B cell (primary cell): ENCODE results near the gene MDP1. TPM values are rescaled to one million over a fixed set of nuclear protein-coding genes. Genes with fewer than 3 reads are reported as not detected.

Experiments
- ATAC-seq: fragments of 200-7000 bp; cut with Tn5 transposase; one replicate; pipeline ENCODE4 v1.10.0; 2021; ENCODE audit warnings: low read depth, mild to moderate bottlenecking, moderate number of reproducible peaks, moderate library complexity
- CTCF ChIA-PET: fragments of 350-600 bp; sonication (Branson Sonifier 250); formaldehyde crosslinking; loops from one replicate; lab custom pipeline; 2021; ENCODE audit warnings: antibody characterized with exemption, inconsistent platforms; lab: Charles Lee
- POLR2A ChIA-PET: fragments of 350-600 bp; sonication (Branson Sonifier 250); formaldehyde crosslinking; loops from one replicate; lab custom pipeline; 2021; ENCODE audit warnings: antibody characterized with exemption; lab: Charles Lee
- DNase-seq: peaks from one replicate; pipeline ENCODE4 v3.0.0; 2013
- H2AFZ ChIP-seq: 2 replicates; pipeline ENCODE4 v1.6.1; 2012; ENCODE audit warnings: mild to moderate bottlenecking, low read depth, low read length; ENCODE audit not compliant: insufficient read depth, poor library complexity, severe bottlenecking
- H3K27ac ChIP-seq, 2 donors: 1 replicate in 1 of 2; 2 replicates in 1 of 2; pipeline ENCODE4 v1.5.1; 2012 to 2013; ENCODE audit warnings: low read length in 2 of 2, mild to moderate bottlenecking in 2 of 2, moderate library complexity in 1 of 2
- H3K27me3 ChIP-seq, 4 experiments: fragments of 200-600 bp in 1 of 4; sonication (generic) in 1 of 4; replicated peaks in 1 of 4; 1 replicate in 2 of 4; 2 replicates in 2 of 4; pipeline versions ENCODE4 v1.6.1 to v1.7.0; 2013 to 2016; ENCODE audit warnings: low read length in 3 of 4, mild to moderate bottlenecking in 2 of 4, mixed read lengths in 1 of 4, moderate library complexity in 1 of 4; ENCODE audit not compliant: insufficient read depth in 4 of 4, control insufficient read depth in 3 of 4; ENCODE audit errors: control extremely low read depth in 1 of 4
- H3K36me3 ChIP-seq, 2 experiments: replicated peaks in 1 of 2; 1 replicate in 1 of 2; 2 replicates in 1 of 2; pipeline versions ENCODE4 v1.6.1 to v1.7.1; 2013; ENCODE audit warnings: low read length in 1 of 2; ENCODE audit not compliant: insufficient read depth in 2 of 2, control insufficient read depth in 1 of 2; ENCODE audit errors: control extremely low read depth in 1 of 2, extremely low read depth in 1 of 2
- H3K4me1 ChIP-seq, 2 donors: fragments of 200-600 bp in 1 of 2; sonication (generic) in 1 of 2; 1 replicate in 1 of 2; 2 replicates in 1 of 2; pipeline versions ENCODE4 v1.5.1 to v1.6.1; 2013 to 2017; ENCODE audit warnings: low read length in 2 of 2; ENCODE audit not compliant: control insufficient read depth in 2 of 2, insufficient read depth in 2 of 2
- H3K4me2 ChIP-seq: replicated peaks from 2 replicates; pipeline ENCODE3; 2012; ENCODE audit warnings: mild to moderate bottlenecking, low read depth, low read length; ENCODE audit not compliant: poor library complexity, severe bottlenecking
- H3K4me3 ChIP-seq, 5 experiments: fragments of 200-600 bp in 1 of 5; sonication (generic) in 1 of 5; 1 replicate in 3 of 5; 2 replicates in 2 of 5; pipeline versions ENCODE4 v1.5.1 to v1.7.0; 2011 to 2016; ENCODE audit warnings: low read length in 4 of 5, mild to moderate bottlenecking in 4 of 5, low read depth in 2 of 5, control low read depth in 1 of 5, moderate library complexity in 1 of 5; ENCODE audit not compliant: insufficient read depth in 1 of 5; ENCODE audit errors: control extremely low read depth in 1 of 5, extremely low read depth in 1 of 5
- H3K79me2 ChIP-seq: fragments of 200-600 bp; sonication (generic); one replicate; pipeline ENCODE4 v1.6.0; 2016; ENCODE audit warnings: low read length; ENCODE audit not compliant: control insufficient read depth, insufficient read depth
- H3K9ac ChIP-seq: fragments of 200-600 bp; sonication (generic); 2 replicates; pipeline ENCODE4 v1.6.1; 2017; ENCODE audit warnings: mild to moderate bottlenecking, low read length, moderate library complexity
- H3K9me3 ChIP-seq, 3 donors: one replicate each; pipeline versions ENCODE4 v1.6.1 to v1.7.1; 2013; ENCODE audit warnings: low read length in 2 of 3; ENCODE audit not compliant: control insufficient read depth in 2 of 3, insufficient read depth in 1 of 3; ENCODE audit errors: control extremely low read depth in 1 of 3
- H4K20me1 ChIP-seq: 2 replicates; pipeline ENCODE4 v1.6.0; 2012; ENCODE audit warnings: mild to moderate bottlenecking, low read length; ENCODE audit not compliant: insufficient read depth, control insufficient read depth, poor library complexity, severe bottlenecking
- H3K27ac Mint-ChIP-seq: one replicate; pipeline ENCODE4 v1.8.0; 2021; ENCODE audit warnings: mixed read lengths
- H3K27me3 Mint-ChIP-seq: one replicate; pipeline ENCODE4 v1.8.0; 2021; ENCODE audit warnings: mixed read lengths
- H3K4me1 Mint-ChIP-seq: one replicate; pipeline ENCODE4 v1.8.0; 2021; ENCODE audit warnings: mixed read lengths
- H3K4me3 Mint-ChIP-seq: one replicate; pipeline ENCODE4 v1.8.0; 2021; ENCODE audit warnings: mixed read lengths
- H3K9me3 Mint-ChIP-seq: one replicate; pipeline ENCODE4 v1.8.0; 2022; ENCODE audit warnings: mixed read lengths; ENCODE audit not compliant: insufficient read depth
- CTCF ChIP-seq: fragments of 200-600 bp; IDR thresholded peaks from one replicate; pipeline ENCODE4 v1.8.0; 2022; ENCODE audit warnings: antibody characterized with exemption, mild to moderate bottlenecking
- EZH2 ChIP-seq: IDR thresholded peaks from 2 replicates; pipeline ENCODE4 v1.6.1; 2012; ENCODE audit warnings: borderline replicate concordance, low read depth, mild to moderate bottlenecking, moderate library complexity, low read length; ENCODE audit not compliant: insufficient read depth, poor library complexity, severe bottlenecking
- WGBS: methylation state at CpG from one replicate; pipeline ENCODE4 v1.1.5; 2013; ENCODE audit warnings: missing lambda C conversion rate; ENCODE audit not compliant: insufficient coverage; 5-methylcytosine and 5-hydroxymethylcytosine counted together
- intact Hi-C: fragments of 100-400 bp; cut with micrococcal nuclease; formaldehyde crosslinking; loops from one replicate; pipeline ENCODE4 v1.10.0; 2022
- polyA plus RNA-seq: library from polyadenylated mRNA; depleted of rRNA; stranded (reverse); fragments of >200 nt; gene quantifications from 2 replicates; pipeline ENCODE4 v1.2.3, GENCODE V29; 2012
- total RNA-seq, 2 donors: library from RNA; stranded (reverse); fragments of 120-200 nt in 1 of 2; gene quantifications; 1 replicate in 1 of 2; 2 replicates in 1 of 2; pipeline versions ENCODE4 v1.2.3 to v1.2.4, GENCODE V29; 2013 to 2022

The MDP1 gene
- total and polyA plus RNA-seq, 2 donors (not counting 1 experiment from before 2014, with no cell fraction given) = 11.3 to 28.1 TPM

- no peak overlapping the region for H3K4me2 ChIP-seq
- ATAC-seq (no peak), DNase-seq (no peak)
- intact Hi-C loops = no loop called here
- ChIA-PET CTCF (interaction anchor here (1.2 kb wide), 1 partner anchor 129 kb away, joined by 3 read pairs; the partner anchor contains the start of gene CIDEB), POLR2A (interaction anchor here (0.6 to 1.7 kb wide), 3 partner anchors 9 to 72 kb away, joined by 4 to 6 read pairs (median 5); partner anchors contain the start of gene IRF9)
- no peaks in the 10 kb centered on the region for H3K27me3 ChIP-seq
- H3K27ac ChIP-seq = no peak overlapping the region
- H3K4me3 ChIP-seq = no peak overlapping the region
- H3K9ac ChIP-seq = no peak overlapping the region
- Mint-ChIP-seq H3K4me3 (no peak overlapping the region), H3K27ac (no peak overlapping the region), H3K9me3 (no peaks in the 10 kb centered on the region), H3K27me3 (no peaks in the 10 kb centered on the region), H3K4me1 (peaks cover 8% of the 10 kb centered on the region)
- peaks cover 3 to 57% of the 10 kb centered on the region in 2 experiments for H3K36me3 ChIP-seq
- no peaks in the 10 kb centered on the region for H3K79me2 ChIP-seq
- H3K9me3 ChIP-seq = no peaks in the 10 kb centered on the region
- no peaks in the 10 kb centered on the region for H4K20me1 ChIP-seq
- no peak overlapping the region for H2AFZ ChIP-seq
- TF ChIP-seq CTCF (no peak), EZH2 (no peak)
- no peaks in the 10 kb centered on the region for H3K4me1 ChIP-seq
- WGBS = 82% methylated on average over 1 of the region's 12 CpGs
These were observed 37.3 kb downstream of the MDP1 start for GRCh38 chr14:24178399-24179178.

- no peak overlapping the region for H3K27ac ChIP-seq
- H3K79me2 ChIP-seq = no peaks in the 10 kb centered on the region
- peaks cover 0 to 2% of the 10 kb centered on the region in 2 donors for H3K4me1 ChIP-seq
- H3K36me3 ChIP-seq = peaks cover 3 to 51% of the 10 kb centered on the region in 2 experiments
- no peaks in the 10 kb centered on the region for H3K9me3 Mint-ChIP-seq
- no peak overlapping the region for H3K27ac Mint-ChIP-seq
- no peak overlapping the region for H3K4me3 ChIP-seq
- CTCF ChIA-PET = interaction anchor here (1.1 kb wide), 1 partner anchor 87 kb away, joined by 4 read pairs; no protein-coding TSS in a partner anchor
- no peaks in the 10 kb centered on the region for H3K27me3 Mint-ChIP-seq
- ATAC-seq (no peak), DNase-seq (no peak)
- no peak overlapping the region for H2AFZ ChIP-seq
- H3K4me1 Mint-ChIP-seq = peaks cover 9% of the 10 kb centered on the region
- POLR2A ChIA-PET = interaction anchor here (1.7 kb wide), 1 partner anchor 17 kb away, joined by 4 read pairs; the partner anchor contains the start of gene IRF9
- H3K27me3 ChIP-seq = no peaks in the 10 kb centered on the region
- intact Hi-C loops = no loop called here
- no peak overlapping the region for H3K9ac ChIP-seq
- H3K4me3 Mint-ChIP-seq = no peak overlapping the region
- H4K20me1 ChIP-seq = no peaks in the 10 kb centered on the region
- no peaks in the 10 kb centered on the region for H3K9me3 ChIP-seq
- TF ChIP-seq CTCF (no peak), EZH2 (no peak)
- 96% methylated on average over 8 of the region's 14 CpGs for WGBS
- H3K4me2 ChIP-seq = no peak overlapping the region
These were observed 38.0 kb downstream of the MDP1 start for GRCh38 chr14:24177891-24178290.
